PC-3 (cell line): ENCODE results near the gene GRIK5.

ENCODE experiments used
- CTCF ChIP-seq: fragments of 300-600 bp; sonication (generic); conservative IDR thresholded peaks from 2 replicates; pipeline ENCODE4 v1.5.1; 2017; ENCODE audit warnings: antibody characterized with exemption, low read depth, mild to moderate bottlenecking, low read length
- EZH2 ChIP-seq: fragments of 300-600 bp; sonication (generic); IDR thresholded peaks from one replicate; pipeline ENCODE4 v1.6.1; 2017; ENCODE audit warnings: antibody characterized with exemption, mild to moderate bottlenecking, low read length; ENCODE audit not compliant: unreplicated experiment

GRCh38 chr19:41951686-41952172, 118.3 kb downstream of the GRIK5 start:
- TF ChIP-seq CTCF, result peak; percentile 88
- no peak for TF ChIP-seq EZH2
